HG02623 (cell line): ENCODE results near the gene LILRB2.
"Not testable (repeated sequence)": the region's sequence is repeated elsewhere in the genome, so short reads cannot be mapped to it uniquely, and the experiment has no call there.

Experiments used
- ATAC-seq: cut with Tn5 transposase; IDR thresholded peaks from one replicate; pipeline ENCODE4 v1.9.1; 2021; ENCODE audit warnings: moderate library complexity; ENCODE audit not compliant: unreplicated experiment

Gene LILRB2

DNA sequence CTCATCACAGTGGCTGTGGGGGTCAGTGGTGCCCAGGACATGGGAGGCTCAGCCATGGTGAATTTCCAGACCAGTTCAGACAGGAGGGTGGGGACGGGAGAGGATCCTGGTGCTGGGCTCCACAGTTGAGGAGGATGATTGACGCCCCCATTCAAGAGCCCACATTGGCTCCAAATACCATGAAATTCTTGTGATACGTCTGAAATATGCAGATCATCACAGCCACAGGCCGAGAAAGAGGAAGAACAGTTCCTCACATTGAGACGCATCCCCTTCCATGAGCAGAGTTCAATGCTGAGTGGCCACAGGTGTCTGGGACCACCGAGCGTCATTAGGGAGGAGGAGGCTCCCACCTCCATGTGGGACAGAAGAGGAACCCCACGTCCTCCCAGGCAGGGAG, 37.1 kb downstream of the LILRB2 start:
- ATAC-seq: not testable (repeated sequence)

DNA sequence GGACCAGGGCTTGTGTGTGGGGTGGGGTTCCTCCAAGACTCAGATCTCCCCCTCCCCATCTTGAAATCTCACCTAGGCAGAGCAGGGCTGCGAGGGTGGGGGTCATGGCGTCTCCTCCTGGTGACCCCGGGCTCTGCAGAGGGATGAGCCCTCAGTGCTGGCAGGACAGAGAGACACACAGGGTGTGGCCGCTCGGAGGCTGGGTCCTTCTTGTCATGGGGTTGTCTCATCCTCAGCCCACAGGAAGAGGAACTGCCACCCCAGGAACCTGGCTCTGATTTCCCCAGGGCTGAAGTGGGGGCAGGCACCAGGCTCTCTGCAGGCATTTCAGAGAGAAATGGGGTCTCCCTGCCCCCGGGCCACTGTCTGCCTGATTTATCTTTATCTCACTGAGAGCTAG, 38.3 kb downstream of the LILRB2 start, which contains the start of gene LILRA6:
Gene LILRA6, minus strand, starts transcription at position 145 of the 400 bp plus-strand sequence.
- ATAC-seq: not testable (repeated sequence)

DNA sequence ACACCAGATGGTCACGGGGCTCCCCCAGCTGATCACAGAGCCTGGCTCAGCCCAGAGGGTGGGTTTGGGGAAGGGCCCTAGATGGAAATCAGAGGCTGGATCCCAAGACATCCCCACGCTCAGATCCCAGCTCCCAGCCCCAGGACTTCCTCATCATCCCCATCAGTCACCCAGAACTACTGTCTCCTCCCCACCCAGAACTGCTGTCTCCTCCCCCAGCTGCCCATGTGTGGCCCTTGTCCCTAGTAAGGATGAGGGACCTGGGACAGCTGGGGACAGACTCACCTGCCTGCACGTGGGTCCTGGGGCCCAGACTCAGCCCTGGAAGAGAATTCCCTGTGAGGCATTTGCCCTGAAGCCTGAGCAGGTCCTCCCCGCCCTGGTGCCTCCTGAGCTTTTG, 38.7 kb downstream of the LILRB2 start:
- ATAC-seq: not testable (repeated sequence)

DNA sequence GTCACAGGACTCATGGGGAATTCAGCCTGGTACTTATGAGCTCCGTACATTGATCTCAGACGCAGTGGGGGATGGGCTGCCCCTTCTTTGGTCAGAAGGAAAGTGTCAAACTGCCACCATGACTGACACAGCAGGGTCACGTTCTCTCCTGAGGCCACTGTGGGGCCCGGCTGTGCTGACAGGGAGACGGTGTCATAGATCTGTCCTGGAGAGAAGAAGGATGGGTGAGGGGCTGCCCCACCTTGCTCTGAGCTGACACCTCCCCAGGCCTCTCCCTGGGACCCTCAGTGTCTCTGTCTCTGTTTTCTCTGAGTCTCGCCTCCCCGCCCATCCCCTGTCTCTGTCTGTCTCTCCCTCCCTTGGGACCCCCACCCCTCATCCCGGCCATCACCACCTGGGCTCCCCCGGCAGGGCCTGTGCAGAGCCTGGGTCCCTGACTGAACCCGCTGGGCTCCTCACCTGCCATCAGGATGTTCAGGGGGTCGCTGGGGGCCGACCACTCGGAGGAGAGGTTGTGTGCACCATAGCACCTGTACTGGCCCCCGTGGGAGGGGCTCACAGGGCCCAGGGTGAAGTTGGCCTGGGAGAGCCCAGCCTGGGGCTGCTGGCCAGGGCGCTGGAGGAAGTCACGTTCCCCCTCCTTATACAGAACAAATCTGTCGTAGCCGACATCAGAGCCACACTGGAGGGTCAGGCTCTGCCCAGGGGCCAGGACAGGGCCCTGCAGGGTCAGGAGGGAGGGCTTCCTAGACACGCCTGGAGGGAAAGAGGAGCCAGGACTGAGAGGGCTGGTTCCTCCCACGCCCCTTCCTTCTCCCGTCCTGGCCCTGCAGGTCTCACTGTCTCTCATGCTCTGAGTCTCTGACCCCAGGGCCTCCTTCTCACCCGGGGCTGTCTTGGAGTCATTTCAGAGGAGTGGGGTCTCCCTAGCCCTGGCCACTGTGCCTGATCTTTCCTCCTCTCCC, 40.3 kb downstream of the LILRB2 start:
- ATAC-seq: not testable (repeated sequence)

DNA sequence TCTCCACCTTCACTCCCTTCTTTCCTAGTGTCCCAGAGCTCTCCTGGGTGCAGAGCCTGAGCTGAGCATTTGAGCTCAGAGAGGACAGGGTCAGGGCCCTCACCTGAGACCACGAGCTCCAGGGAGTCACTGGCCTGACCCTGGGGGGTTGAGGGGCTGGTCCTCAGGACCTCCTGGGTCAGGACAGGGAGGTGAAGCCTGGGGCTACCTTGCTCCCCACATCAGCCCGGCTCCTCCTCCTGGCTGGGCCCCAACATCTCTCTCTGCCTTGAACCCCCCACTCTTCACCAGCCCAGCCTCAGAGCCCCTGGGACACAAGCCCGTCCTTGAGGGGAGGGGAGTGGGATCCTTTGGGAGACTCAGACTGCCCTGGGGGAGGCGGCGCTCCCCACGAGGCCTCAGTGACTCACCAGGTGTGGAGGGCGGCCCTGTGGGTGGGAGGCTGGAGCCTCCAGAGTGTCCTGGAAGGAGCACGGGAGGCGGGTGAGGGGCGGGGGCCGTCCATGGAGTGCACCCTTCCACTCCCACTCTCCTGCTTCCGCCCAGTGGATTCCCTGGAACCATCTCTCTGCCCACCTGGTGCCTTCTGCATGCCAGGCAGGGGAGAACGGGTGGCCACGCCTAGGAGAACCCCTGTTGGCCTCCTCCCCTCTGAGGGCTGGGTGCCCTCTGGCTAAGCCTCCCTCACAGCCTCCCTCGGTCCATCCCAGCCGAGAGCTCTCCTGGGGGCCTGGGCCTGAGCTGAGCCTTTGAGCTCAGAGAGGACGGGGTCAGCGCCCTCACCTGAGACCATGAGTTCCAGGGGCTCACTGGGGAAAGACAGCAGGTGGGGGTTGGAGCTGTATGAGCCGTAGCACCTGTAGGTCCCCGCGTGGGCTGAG, 41.2 kb downstream of the LILRB2 start:
- ATAC-seq: not testable (repeated sequence)

DNA sequence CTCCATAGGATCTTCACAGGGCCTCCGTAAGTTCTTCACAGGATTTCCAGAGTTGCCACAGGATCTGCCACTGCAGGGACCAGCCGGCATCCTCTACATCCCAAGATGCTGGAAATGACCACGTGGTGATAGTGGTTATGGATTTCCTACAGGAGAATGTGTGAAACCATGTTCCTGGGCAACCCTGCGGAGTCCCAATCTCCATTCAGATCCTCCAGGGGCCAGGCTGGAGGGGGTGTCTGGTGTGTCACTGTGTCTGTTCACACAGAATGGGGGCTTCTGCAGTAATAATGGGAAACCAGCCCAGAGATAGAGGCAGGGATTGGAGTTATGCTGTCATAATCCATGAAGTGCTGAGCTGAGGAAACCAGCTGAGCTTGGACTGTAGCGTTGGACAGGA, 47.0 kb downstream of the LILRB2 start:
- no peak for ATAC-seq

DNA sequence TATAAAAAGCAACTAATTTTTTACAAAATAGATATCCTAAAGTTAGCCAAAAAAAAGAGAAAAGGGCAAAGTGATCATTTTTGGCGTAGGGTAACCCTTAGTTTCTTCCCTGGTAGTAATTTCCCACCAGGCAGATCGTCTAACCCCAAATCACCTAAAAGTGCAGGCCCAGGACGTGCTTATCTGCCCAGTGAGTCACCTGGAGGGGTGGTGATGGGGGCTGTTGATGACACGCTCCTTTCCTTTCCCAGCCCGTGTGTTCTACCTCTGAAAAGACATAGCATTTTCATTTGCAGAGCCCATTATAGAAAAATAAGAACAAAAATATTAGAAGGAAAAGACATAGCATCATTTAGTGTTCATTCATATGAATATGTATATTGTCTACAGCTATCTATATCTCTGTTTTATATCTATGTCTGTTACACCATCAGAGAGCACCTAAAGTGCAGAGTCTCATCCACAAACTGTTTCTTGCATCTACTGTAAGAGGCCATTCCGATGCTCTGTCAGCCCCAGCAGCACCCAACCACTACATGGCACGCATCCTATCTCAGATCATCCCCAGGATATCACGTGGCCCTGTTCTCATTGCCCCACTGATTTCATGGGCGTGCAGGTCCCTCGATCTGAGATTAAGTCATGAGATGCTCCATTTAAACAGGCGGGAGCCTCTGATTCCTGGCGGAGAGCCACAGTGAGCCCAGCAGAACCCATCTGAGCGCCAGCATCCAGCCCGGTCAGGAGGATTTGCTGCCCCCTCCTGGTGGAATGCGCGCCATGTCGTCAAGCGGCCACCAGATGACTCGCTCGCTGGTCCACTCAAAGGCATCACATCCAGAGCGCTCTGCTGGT, 49.6 kb downstream of the LILRB2 start:
- peak; percentile 45 for ATAC-seq

DNA sequence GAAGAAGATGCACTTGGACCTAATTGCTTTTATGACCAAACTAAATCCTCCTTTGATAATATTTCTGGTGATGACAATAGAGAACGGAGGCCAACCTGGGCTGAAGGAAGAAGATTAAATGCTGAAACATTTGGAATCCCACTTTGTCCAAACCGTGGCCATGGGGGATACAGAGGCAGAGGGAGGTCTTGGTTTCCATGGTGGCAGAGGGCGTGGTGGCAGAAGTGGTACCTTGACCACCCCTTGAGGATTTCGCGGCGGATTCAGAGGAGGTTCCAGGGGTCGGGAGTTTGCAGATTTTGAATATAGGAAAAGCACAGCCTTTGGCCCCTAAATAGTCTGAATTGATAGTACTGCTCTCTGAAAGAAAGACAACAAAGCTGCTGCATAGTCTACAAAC, 50.9 kb downstream of the LILRB2 start:
- ATAC-seq: no peak

DNA sequence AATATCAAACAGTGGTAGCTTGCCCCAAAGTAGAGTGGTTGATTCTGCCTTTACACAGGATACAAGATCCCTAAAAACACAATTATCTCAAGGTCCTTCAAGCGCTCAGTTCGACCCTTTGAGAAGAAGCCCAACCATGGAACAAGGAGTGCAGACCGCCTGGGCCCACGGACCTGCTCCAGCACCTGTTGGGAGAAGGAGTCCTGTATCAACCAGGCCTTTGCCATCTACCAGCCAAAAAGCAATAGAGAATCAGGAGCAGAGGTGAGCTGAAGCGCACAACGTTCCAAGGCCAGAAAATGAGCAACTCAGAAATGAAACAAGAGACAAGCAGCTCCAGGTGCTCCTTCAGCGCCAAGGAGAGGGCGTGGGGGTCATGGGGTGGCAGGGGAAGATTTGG, 51.8 kb downstream of the LILRB2 start:
- no peak for ATAC-seq

DNA sequence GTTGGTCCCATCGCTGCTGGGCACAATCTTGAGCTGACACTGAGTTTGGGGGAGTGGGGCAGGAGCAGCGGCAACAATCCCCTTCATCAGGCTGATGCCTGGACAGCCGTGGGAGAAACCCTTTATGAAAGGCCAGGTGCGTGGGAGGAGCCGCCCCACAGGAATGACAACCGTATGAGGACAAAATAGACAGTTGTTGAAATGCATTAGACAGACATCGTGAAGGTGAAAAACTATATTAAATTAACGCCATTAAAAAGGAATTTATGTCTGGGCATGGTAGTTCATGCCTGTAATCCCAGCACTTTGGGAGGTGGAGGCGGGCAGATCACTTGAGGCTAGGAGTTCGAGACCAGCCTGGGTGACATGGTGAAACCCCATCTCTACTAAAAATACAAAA, 56.3 kb downstream of the LILRB2 start:
- not testable (repeated sequence) for ATAC-seq

DNA sequence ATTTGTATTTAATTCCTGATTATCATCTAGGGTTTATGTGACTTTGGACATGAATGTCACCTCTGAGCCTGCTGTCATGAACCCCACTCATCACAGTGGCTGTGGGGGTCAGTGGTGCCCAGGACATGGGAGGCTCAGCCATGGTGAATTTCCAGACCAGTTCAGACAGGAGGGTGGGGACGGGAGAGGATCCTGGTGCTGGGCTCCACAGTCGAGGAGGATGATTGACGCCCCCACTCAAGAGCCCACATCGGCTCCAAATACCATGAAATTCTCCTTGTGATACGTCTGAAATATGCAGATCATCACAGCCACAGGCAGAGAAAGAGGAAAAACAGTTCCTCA, 57.0 kb downstream of the LILRB2 start:
- ATAC-seq: not testable (repeated sequence)
